HepG2 (cell line): ENCODE results near the gene RRAS. TPM values are rescaled to one million over a fixed set of nuclear protein-coding genes. Genes with fewer than 3 reads are reported as not detected.

Experiments
- BRCA1 ChIP-seq: sonication (generic); formaldehyde crosslinking; IDR thresholded peaks from 2 replicates; pipeline ENCODE4 v1.4.0; 2020; ENCODE audit warnings: missing genetic modification reagents
- FOXA1 ChIP-seq, 2 experiments: fragments of 450-650 bp in 1 of 2; sonication (generic) in 1 of 2; formaldehyde crosslinking in 1 of 2; IDR thresholded peaks; 2 replicates each; pipeline versions ENCODE4 v1.4.0 to v1.6.1; 2016 to 2020; ENCODE audit warnings: missing genetic modification reagents in 1 of 2
- GPN1 ChIP-seq: sonication (generic); formaldehyde crosslinking; IDR thresholded peaks from 2 replicates; pipeline ENCODE4 v1.5.1; 2020; ENCODE audit warnings: missing genetic modification reagents, borderline replicate concordance
- KDM5B ChIP-seq: sonication (generic); formaldehyde crosslinking; IDR thresholded peaks from 2 replicates; pipeline ENCODE4 v1.4.0; 2020; ENCODE audit warnings: missing genetic modification reagents, mild to moderate bottlenecking, borderline replicate concordance
- MXD1 ChIP-seq: sonication (generic); formaldehyde crosslinking; IDR thresholded peaks from 2 replicates; pipeline ENCODE4 v1.4.0; 2020; ENCODE audit warnings: mild to moderate bottlenecking, missing genetic modification reagents
- SMAD3 ChIP-seq: sonication (generic); formaldehyde crosslinking; IDR thresholded peaks from 2 replicates; pipeline ENCODE4 v1.4.0; 2020; ENCODE audit warnings: missing genetic modification reagents
- THAP9 ChIP-seq: sonication (generic); formaldehyde crosslinking; IDR thresholded peaks from 2 replicates; pipeline ENCODE4; 2020; ENCODE audit warnings: missing genetic modification reagents, mild to moderate bottlenecking, borderline replicate concordance
- ZNF251 ChIP-seq: sonication (generic); formaldehyde crosslinking; IDR thresholded peaks from 2 replicates; pipeline ENCODE4 v1.9.0; 2021; ENCODE audit warnings: mild to moderate bottlenecking, missing genetic modification reagents
- ZNF331 ChIP-seq: sonication (generic); formaldehyde crosslinking; IDR thresholded peaks from 2 replicates; pipeline ENCODE4 v1.4.0; 2020; ENCODE audit warnings: missing genetic modification reagents
- ZNF569 ChIP-seq: sonication (generic); formaldehyde crosslinking; IDR thresholded peaks from 2 replicates; pipeline ENCODE4 v1.5.0; 2020; ENCODE audit warnings: mild to moderate bottlenecking, missing genetic modification reagents, moderate library complexity, borderline replicate concordance
- polyA plus RNA-seq, 8 experiments: library from polyadenylated mRNA; depleted of rRNA in 3 of 8; stranded (reverse) in 7 of 8; unstranded in 1 of 8; fragments of >200 nt; fragmentation: Illumina TruSeq in 4 of 8; extraction: Trizol in 4 of 8; gene quantifications; 2 replicates each; pipeline versions ENCODE4 v1.2.1 to v1.2.3, GENCODE V29; 2011 to 2016; ENCODE audit warnings: low read depth in 4 of 8, missing spikeins in 1 of 8, mixed read lengths in 1 of 8; ENCODE audit not compliant: insufficient read depth in 1 of 8
- total RNA-seq, 5 experiments: library from RNA; depleted of rRNA; stranded (reverse); fragments of >200 nt; fragmentation: Illumina TruSeq; extraction: Trizol; gene quantifications; 2 replicates each; pipeline ENCODE4 v1.2.3, GENCODE V29; 2016; ENCODE audit warnings: low read depth in 1 of 5
- TF ChIP-seq, protein P1 (sequence below): IDR thresholded peaks from 2 replicates; pipeline ENCODE4 v1.6.1; 2016; ENCODE audit warnings: low read depth, control low read depth
- TF ChIP-seq, protein P2 (sequence below): sonication (generic); formaldehyde crosslinking; IDR thresholded peaks from 2 replicates; pipeline ENCODE4 v1.5.0; 2020; ENCODE audit warnings: mild to moderate bottlenecking, missing genetic modification reagents, borderline replicate concordance
- TF ChIP-seq, protein P3 (sequence below): sonication (generic); formaldehyde crosslinking; IDR thresholded peaks from 2 replicates; pipeline ENCODE4 v1.5.1; 2020; ENCODE audit warnings: mild to moderate bottlenecking, missing genetic modification reagents, borderline replicate concordance
- TF ChIP-seq, protein P4 (sequence below): IDR thresholded peaks from 2 replicates; pipeline ENCODE4 v1.6.1; 2016

Gene RRAS
- total and polyA plus RNA-seq, 2 of the 13 experiments (the other 11 are each of a cell fraction or from before 2014, with no cell fraction given) = 1.5 to 12.0 TPM

GRCh38 chr19:49672131-49672919 lies 32.4 kb upstream of the RRAS start (continued):
- TF ChIP-seq, protein P1, sequence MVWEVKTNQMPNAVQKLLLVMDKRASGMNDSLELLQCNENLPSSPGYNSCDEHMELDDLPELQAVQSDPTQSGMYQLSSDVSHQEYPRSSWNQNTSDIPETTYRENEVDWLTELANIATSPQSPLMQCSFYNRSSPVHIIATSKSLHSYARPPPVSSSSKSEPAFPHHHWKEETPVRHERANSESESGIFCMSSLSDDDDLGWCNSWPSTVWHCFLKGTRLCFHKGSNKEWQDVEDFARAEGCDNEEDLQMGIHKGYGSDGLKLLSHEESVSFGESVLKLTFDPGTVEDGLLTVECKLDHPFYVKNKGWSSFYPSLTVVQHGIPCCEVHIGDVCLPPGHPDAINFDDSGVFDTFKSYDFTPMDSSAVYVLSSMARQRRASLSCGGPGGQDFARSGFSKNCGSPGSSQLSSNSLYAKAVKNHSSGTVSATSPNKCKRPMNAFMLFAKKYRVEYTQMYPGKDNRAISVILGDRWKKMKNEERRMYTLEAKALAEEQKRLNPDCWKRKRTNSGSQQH (CRISPR knock-in tag) = peak; percentile 62; the same call in 1 of the 2 replicates
- TF ChIP-seq BRCA1 (CRISPR knock-in tag) (no peak), GPN1 (CRISPR knock-in tag) (no peak), ZNF331 (CRISPR knock-in tag) (peak; percentile 77), THAP9 (no peak), KDM5B (CRISPR knock-in tag) (peak; percentile 34; the same call in 1 of the 2 replicates), SMAD3 (peak; percentile 71; the same call in 1 of the 2 replicates), ZNF251 (CRISPR knock-in tag) (no peak), MXD1 (CRISPR knock-in tag) (peak; percentile 50; the same call in 1 of the 2 replicates), ZNF569 (CRISPR knock-in tag) (no peak), FOXA1 (IDR thresholded peaks at IDR 0.05) (no peak), FOXA1 (CRISPR knock-in tag; IDR thresholded peaks at IDR 0.05) (peak; percentile 6; the same call in 1 of the 2 replicates)
- TF ChIP-seq, protein P2, sequence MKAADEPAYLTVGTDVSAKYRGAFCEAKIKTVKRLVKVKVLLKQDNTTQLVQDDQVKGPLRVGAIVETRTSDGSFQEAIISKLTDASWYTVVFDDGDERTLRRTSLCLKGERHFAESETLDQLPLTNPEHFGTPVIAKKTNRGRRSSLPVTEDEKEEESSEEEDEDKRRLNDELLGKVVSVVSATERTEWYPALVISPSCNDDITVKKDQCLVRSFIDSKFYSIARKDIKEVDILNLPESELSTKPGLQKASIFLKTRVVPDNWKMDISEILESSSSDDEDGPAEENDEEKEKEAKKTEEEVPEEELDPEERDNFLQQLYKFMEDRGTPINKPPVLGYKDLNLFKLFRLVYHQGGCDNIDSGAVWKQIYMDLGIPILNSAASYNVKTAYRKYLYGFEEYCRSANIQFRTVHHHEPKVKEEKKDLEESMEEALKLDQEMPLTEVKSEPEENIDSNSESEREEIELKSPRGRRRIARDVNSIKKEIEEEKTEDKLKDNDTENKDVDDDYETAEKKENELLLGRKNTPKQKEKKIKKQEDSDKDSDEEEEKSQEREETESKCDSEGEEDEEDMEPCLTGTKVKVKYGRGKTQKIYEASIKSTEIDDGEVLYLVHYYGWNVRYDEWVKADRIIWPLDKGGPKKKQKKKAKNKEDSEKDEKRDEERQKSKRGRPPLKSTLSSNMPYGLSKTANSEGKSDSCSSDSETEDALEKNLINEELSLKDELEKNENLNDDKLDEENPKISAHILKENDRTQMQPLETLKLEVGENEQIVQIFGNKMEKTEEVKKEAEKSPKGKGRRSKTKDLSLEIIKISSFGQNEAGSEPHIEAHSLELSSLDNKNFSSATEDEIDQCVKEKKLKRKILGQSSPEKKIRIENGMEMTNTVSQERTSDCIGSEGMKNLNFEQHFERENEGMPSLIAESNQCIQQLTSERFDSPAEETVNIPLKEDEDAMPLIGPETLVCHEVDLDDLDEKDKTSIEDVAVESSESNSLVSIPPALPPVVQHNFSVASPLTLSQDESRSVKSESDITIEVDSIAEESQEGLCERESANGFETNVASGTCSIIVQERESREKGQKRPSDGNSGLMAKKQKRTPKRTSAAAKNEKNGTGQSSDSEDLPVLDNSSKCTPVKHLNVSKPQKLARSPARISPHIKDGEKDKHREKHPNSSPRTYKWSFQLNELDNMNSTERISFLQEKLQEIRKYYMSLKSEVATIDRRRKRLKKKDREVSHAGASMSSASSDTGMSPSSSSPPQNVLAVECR = peak; percentile 80; the same call in 1 of the 2 replicates
- TF ChIP-seq, protein P3, sequence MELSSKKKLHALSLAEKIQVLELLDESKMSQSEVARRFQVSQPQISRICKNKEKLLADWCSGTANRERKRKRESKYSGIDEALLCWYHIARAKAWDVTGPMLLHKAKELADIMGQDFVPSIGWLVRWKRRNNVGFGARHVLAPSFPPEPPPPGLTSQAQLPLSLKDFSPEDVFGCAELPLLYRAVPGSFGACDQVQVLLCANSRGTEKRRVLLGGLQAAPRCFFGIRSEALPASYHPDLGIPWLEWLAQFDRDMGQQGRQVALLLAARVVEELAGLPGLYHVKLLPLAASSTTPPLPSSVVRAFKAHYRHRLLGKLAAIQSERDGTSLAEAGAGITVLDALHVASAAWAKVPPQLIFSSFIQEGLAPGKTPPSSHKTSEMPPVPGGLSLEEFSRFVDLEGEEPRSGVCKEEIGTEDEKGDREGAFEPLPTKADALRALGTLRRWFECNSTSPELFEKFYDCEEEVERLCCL (CRISPR knock-in tag) = no peak
- TF ChIP-seq, protein P4, sequence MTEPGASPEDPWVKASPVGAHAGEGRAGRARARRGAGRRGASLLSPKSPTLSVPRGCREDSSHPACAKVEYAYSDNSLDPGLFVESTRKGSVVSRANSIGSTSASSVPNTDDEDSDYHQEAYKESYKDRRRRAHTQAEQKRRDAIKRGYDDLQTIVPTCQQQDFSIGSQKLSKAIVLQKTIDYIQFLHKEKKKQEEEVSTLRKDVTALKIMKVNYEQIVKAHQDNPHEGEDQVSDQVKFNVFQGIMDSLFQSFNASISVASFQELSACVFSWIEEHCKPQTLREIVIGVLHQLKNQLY = peak; percentile 39; the same call in 1 of the 2 replicates
